ENCODE data around the gene TTC39C.
A peak's percentile ranks its signal among the peaks of the same experiment; 100 is the strongest.
"Not testable (repeated sequence)": the region's sequence is repeated elsewhere in the genome, so short reads cannot be mapped to it uniquely, and the experiment has no call there.

TTC39C gene

GRCh38 chr18:24021505-24021904, 7.0 kb downstream of the TTC39C start:
- no peak for DNase-seq
- Mint-ChIP-seq H3K9me3 (no peaks in the 10 kb centered on the region), H3K27me3 (no peaks in the 10 kb centered on the region), H3K27ac (peak overlapping the region; percentile 96), H3K4me1 (ENCODE audit: low read depth) (peaks cover 97% of the 10 kb centered on the region), H3K36me3 (ENCODE audit: low read depth) (peaks cover 64% of the 10 kb centered on the region), H3K4me3 (peak overlapping the region; percentile 40)

DNA sequence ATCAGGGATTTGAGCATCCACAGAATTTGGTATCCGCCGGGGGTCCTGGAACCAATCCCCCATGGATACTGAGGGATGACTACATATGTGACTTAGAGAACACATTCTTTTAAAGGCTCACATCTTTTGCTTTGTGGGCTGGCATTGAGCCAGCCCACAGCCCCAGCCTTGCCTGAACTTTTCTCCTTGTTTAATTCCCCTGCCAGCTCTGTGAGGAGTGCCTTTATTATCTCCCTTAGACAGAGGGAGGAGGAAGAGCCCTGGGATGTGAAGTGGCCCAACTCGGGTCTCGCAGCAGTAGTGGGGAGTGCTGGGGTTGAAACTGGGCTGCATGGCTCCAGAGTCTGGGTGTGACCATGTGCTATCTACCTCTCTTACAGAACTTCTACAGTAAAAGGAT, 7.6 kb downstream of the TTC39C start:
- Mint-ChIP-seq H3K9me3 (no peaks in the 10 kb centered on the region), H3K36me3 (ENCODE audit: low read depth) (peaks cover 61% of the 10 kb centered on the region), H3K4me3 (peak overlapping the region; percentile 40), H3K27ac (peak overlapping the region; percentile 96), H3K4me1 (ENCODE audit: low read depth) (peaks cover 96% of the 10 kb centered on the region), H3K27me3 (no peaks in the 10 kb centered on the region)
- DNase-seq, result no peak

- Mint-ChIP-seq H3K4me3 (no peak overlapping the region), H3K9me3 (no peaks in the 10 kb centered on the region), H3K4me1 (ENCODE audit: low read depth) (peaks cover 95% of the 10 kb centered on the region), H3K27ac (peak overlapping the region; percentile 50), H3K36me3 (ENCODE audit: low read depth) (peaks cover 69% of the 10 kb centered on the region), H3K27me3 (no peaks in the 10 kb centered on the region)
- DNase-seq, result no peak
These were observed 8.7 kb downstream of the TTC39C start for GRCh38 chr18:24023185-24023814.

- H3K36me3 Mint-ChIP-seq (ENCODE audit: low read depth), result peaks cover 65% of the 10 kb centered on the region
- H3K4me1 Mint-ChIP-seq (ENCODE audit: low read depth), result peaks cover 93% of the 10 kb centered on the region
- H3K27me3 Mint-ChIP-seq, result no peaks in the 10 kb centered on the region
- H3K4me3 Mint-ChIP-seq, result no peak overlapping the region
- no peak overlapping the region for H3K27ac Mint-ChIP-seq
- DNase-seq, result no peak
- H3K9me3 Mint-ChIP-seq, result no peaks in the 10 kb centered on the region
These were observed 9.9 kb downstream of the TTC39C start for GRCh38 chr18:24024425-24024824.

DNA sequence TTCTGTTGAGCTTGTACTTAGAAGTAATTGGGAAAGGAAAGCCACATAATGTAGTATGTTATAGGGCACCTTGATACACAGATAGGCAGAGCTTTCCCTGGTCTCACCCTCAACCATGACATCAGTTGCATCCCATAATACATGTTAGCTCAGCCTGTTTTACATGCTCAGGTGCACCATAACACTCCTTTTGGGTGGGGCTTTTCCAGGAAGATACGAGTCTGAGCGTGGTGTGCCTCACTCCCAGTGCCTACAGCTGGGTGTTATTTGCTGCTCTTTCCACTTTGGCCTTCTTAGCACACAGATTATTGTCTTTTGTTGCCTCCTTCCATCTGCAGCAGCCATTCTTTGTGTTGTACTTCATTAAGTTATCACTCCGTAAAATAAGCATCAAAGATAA, 11.9 kb downstream of the TTC39C start:
- Mint-ChIP-seq H3K4me1 (ENCODE audit: low read depth) (peaks cover 88% of the 10 kb centered on the region), H3K27ac (peak overlapping the region; percentile 70), H3K9me3 (no peaks in the 10 kb centered on the region), H3K4me3 (no peak overlapping the region), H3K36me3 (ENCODE audit: low read depth) (peaks cover 64% of the 10 kb centered on the region), H3K27me3 (no peaks in the 10 kb centered on the region)
- DNase-seq, result no peak

DNA sequence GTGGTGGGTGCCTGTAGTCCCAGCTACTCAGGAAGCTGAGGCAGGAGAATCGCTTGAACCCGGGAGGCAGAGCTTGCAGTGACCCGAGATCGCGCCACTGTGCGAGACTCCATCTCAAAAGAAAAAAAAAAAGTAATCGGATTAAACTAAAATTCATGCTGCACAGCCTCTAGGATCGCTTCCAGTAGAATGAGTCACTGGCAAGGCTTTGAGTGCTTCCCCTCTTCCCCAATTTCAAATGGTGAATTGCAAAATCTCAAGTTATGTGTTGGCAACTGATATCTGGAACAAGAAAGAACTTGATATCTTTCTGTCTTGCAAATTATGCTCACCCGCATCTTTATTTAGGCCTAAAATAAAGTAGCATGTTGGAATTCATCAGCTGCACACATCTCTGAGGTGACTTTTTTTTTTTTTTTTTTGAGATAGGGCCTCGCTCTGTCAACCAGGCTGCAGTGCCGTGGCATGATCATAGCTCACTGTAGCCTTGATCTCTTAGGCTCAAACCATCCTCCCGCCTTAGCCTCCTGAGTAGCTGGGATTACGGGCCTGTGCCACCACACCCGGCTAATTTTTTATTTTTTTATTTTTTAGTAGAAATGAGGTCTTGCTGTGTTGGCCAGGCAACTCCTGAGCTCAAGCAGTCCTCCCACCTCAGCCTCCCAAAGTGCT, 12.7 kb downstream of the TTC39C start:
- Mint-ChIP-seq H3K36me3 (ENCODE audit: low read depth) (peaks cover 64% of the 10 kb centered on the region), H3K27me3 (no peaks in the 10 kb centered on the region), H3K4me1 (ENCODE audit: low read depth) (peaks cover 88% of the 10 kb centered on the region), H3K4me3 (no peak overlapping the region), H3K9me3 (no peaks in the 10 kb centered on the region), H3K27ac (peak overlapping the region; percentile 70)
- DNase-seq, result no peak

DNA sequence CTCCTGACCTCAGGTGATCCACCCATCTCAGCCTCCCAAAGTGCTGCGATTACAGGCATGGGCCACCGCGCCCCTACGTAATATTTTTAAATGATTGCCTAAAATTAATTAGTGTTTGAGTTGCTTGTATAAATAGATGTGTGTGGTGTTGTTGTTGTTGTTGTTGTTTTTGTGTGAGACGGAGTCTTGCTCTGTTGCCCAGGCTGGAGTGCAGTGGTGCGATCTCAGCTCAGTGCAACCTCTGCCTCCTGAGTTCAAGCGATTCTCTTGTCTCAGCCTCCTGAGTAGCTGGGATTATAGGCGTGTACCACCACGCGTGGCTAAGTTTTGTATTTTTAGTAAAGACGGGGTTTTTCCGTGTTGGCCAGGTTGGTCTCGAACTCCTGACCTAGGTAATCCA, 14.4 kb downstream of the TTC39C start:
- H3K9me3 Mint-ChIP-seq, H3K27me3 Mint-ChIP-seq, H3K27ac Mint-ChIP-seq, H3K4me3 Mint-ChIP-seq, DNase-seq: not testable (repeated sequence)
- Mint-ChIP-seq H3K36me3 (ENCODE audit: low read depth) (peaks cover 59% of the 10 kb centered on the region), H3K4me1 (ENCODE audit: low read depth) (peaks cover 88% of the 10 kb centered on the region)

DNA sequence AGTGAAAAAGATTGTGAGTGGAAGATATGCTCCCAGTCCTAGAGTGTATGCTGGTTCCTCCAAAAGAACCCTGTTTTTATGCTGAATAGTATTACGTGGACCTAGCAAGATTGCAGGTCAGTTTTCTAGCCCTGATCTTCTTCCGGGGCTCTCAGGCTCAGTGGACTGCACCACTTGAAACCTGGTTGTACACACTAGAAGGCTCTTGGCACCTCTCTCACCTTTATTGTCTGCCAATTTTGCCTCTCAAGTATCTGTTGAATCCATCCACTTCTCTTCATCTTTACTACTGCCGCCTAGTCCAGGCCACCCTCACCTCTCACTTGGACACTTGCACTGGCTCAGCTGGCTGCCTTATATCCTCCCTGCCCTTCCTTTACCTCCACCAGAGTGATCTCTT, 16.8 kb downstream of the TTC39C start:
- Mint-ChIP-seq H3K4me1 (ENCODE audit: low read depth) (peaks cover 84% of the 10 kb centered on the region), H3K9me3 (no peaks in the 10 kb centered on the region), H3K4me3 (no peak overlapping the region), H3K27me3 (no peaks in the 10 kb centered on the region), H3K36me3 (ENCODE audit: low read depth) (peaks cover 43% of the 10 kb centered on the region), H3K27ac (peak overlapping the region; percentile 61)
- DNase-seq, result no peak

DNA sequence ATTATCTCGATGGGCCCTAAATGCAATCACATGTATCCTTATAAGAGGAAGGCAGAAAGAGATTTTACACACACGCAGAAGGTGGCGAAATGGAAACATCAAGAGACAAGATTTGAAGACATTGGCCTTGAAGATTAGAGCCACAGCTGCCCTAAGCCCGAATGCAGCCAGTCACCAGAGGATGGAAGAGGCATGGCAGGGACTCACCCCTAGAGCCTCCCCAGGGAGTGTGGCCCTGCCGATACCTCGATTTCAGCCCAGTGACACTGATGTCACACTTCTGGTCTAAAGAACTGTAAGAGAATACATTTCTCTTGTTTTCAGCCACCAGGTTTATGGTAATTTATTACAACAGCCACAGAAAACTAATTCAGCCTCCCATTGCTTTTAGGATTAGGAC, 17.4 kb downstream of the TTC39C start:
- Mint-ChIP-seq H3K4me3 (no peak overlapping the region), H3K36me3 (ENCODE audit: low read depth) (peaks cover 38% of the 10 kb centered on the region), H3K27ac (no peak overlapping the region), H3K4me1 (ENCODE audit: low read depth) (peaks cover 83% of the 10 kb centered on the region), H3K9me3 (no peaks in the 10 kb centered on the region), H3K27me3 (no peaks in the 10 kb centered on the region)
- no peak for DNase-seq

DNA sequence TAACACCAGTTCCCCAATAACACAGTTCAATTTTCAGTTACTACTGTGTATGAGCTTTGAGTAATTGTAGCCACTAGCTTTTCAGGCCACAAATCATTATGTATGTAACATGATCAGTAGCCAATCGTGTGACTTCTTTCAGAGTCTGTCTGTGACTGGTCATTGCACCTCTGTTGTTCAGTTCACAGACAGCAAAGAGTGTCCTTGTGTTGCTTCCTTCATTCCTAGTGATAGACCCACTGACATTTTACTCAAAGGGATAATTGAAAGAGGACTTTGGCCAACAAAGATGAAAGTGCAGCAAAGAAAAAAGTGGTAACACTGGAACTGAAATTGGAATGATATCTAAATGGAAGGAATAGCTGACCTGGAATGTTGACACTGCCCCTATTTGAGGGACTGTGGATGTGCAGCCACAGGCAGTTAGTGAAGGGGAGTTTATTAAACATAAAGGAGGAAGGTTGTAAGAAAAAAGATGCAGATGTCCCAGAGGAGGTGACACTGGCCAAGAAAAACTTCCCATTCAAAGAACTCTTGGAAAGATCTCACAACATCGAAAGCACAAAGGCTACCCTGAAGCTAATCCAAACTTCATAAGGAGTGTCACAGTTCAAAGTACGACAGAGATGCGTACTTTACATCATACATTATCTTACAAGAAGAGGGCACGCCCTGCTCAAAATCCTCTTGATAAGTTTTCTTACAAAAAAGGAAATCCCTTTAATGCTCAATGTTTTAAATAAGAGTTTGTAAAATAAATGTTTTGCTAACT, 19.3 kb downstream of the TTC39C start:
- Mint-ChIP-seq H3K27me3 (no peaks in the 10 kb centered on the region), H3K36me3 (ENCODE audit: low read depth) (peaks cover 37% of the 10 kb centered on the region), H3K27ac (peak overlapping the region; percentile 34), H3K4me3 (no peak overlapping the region), H3K4me1 (ENCODE audit: low read depth) (peaks cover 86% of the 10 kb centered on the region), H3K9me3 (no peaks in the 10 kb centered on the region)
- no peak for DNase-seq

DNA sequence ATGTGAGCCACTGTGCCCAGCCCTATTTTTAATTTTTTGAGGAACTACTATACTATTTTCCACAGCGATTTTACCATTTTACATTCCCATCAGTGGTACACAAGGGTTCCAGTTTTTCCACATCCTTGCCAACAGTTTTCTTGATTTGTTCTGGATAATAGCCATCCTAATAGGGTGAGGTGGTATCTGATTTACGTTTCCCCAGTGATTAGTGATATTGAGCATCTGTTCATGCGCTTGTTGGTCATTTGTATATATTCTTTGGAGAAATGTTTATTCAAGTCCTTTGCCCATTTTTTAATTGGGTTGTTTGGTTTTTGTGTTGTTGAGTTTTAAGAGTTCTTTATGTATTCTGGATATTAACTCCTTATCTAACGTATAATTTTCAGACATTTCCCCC, 20.8 kb downstream of the TTC39C start:
- Mint-ChIP-seq H3K27ac (no peak overlapping the region), H3K27me3 (no peaks in the 10 kb centered on the region), H3K9me3 (no peaks in the 10 kb centered on the region), H3K36me3 (ENCODE audit: low read depth) (peaks cover 42% of the 10 kb centered on the region), H3K4me3 (no peak overlapping the region), H3K4me1 (ENCODE audit: low read depth) (peaks cover 86% of the 10 kb centered on the region)
- no peak for DNase-seq

GRCh38 chr18:24039671-24040070, 25.1 kb downstream of the TTC39C start:
- Mint-ChIP-seq H3K27me3 (no peaks in the 10 kb centered on the region), H3K4me3 (no peak overlapping the region), H3K4me1 (ENCODE audit: low read depth) (peaks cover 90% of the 10 kb centered on the region), H3K36me3 (ENCODE audit: low read depth) (peaks cover 20% of the 10 kb centered on the region), H3K27ac (peak overlapping the region; percentile 42), H3K9me3 (no peaks in the 10 kb centered on the region)
- no peak for DNase-seq

DNA sequence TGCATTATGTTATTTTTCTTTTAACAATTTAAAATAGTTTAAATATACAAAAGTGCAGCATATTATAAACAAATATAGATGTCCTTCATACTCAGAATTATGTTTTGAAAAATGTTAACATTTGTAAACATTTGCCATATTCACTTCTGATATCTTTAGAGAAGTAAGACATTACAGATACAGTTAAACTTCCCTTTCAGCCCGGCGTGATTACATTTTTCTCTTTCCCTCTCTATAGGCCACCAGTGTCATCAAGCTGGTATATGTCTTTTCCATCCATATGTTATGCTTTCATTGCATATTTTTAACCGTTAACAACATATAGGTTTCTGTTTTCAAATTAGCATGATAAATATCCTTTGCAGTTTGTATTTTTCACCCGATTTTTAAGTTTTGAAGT, 27.1 kb downstream of the TTC39C start:
- Mint-ChIP-seq H3K27me3 (no peaks in the 10 kb centered on the region), H3K4me3 (no peak overlapping the region), H3K27ac (no peak overlapping the region), H3K9me3 (no peaks in the 10 kb centered on the region), H3K4me1 (ENCODE audit: low read depth) (peaks cover 81% of the 10 kb centered on the region), H3K36me3 (ENCODE audit: low read depth) (peaks cover 18% of the 10 kb centered on the region)
- no peak for DNase-seq

GRCh38 chr18:24043403-24043802, 28.8 kb downstream of the TTC39C start:
- Mint-ChIP-seq H3K27me3 (no peaks in the 10 kb centered on the region), H3K4me3 (no peak overlapping the region), H3K9me3 (no peaks in the 10 kb centered on the region), H3K27ac (peak overlapping the region; percentile 9), H3K36me3 (ENCODE audit: low read depth) (peaks cover 14% of the 10 kb centered on the region), H3K4me1 (ENCODE audit: low read depth) (peaks cover 78% of the 10 kb centered on the region)
- no peak for DNase-seq

DNA sequence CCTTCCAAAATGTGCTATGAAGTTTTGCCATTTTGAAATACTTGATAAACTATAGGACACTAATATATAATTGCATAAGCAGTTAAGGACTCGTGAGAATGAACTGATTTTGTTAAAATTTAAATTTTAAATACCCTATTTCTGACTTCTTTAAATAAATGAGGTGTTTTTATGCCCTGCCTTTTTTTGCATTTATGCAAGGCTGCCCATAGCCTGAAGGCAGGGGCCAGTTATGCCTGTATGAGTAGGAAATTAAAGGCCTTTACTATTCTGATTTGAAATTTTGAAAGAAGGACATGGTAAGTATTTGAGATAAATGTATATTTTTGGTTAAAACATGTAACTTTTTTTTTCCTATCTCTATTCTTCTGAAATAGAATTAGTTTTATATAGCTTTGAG, 33.7 kb downstream of the TTC39C start:
- no peak overlapping the region for H3K27ac Mint-ChIP-seq
- H3K9me3 Mint-ChIP-seq, result no peaks in the 10 kb centered on the region
- H3K4me3 Mint-ChIP-seq, result no peak overlapping the region
- H3K36me3 Mint-ChIP-seq (ENCODE audit: low read depth), result peaks cover 16% of the 10 kb centered on the region
- peaks cover 80% of the 10 kb centered on the region for H3K4me1 Mint-ChIP-seq (ENCODE audit: low read depth)
- H3K27me3 Mint-ChIP-seq, result no peaks in the 10 kb centered on the region
- no peak for DNase-seq
